GM19397 (cell line): Measurements from ENCODE around the gene ONECUT3.
"Not testable (repeated sequence)": the region's sequence is repeated elsewhere in the genome, so short reads cannot be mapped to it uniquely, and the experiment has no call there.

ENCODE experiments used
- ATAC-seq: cut with Tn5 transposase; IDR thresholded peaks from one replicate; pipeline ENCODE4 v1.9.1; 2021; ENCODE audit warnings: mild to moderate bottlenecking, moderate library complexity; ENCODE audit not compliant: unreplicated experiment

ONECUT3 gene

DNA sequence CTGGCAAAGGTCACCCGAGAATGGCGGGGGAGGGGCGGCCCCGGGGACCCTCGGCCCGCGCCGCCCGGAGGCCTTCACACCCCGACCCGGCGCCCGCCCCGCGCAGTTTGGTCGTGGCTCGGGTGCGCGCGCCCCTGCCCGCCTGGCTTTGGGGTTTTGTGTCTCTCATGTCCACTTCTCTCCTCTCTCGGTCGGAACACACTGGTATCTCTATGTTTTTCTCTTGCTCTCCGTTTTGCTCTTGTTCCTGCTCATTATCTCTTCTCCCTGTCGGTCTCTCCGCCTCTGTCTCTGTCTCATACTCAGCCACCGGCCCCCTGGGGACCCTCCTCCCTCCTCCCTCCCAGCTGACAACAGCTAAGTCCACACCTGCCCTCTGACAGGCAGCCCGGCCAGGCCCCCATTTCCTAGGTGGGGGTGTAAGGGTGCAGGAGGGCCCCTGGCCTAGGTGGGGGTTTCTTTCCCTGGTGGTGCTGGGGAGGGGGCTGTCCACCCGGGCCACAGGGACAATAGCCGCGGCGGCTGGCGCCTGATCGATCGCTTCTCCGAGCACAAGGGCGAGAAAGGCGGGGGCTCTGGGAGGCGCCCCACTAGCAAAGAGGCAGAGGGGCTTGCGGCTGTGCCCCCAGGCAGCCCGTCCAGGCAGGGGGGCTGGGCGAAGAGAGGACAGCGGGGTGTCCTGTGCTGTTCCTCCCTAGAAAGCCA lies 2.3 kb downstream of the ONECUT3 start:
- no peak for ATAC-seq

DNA sequence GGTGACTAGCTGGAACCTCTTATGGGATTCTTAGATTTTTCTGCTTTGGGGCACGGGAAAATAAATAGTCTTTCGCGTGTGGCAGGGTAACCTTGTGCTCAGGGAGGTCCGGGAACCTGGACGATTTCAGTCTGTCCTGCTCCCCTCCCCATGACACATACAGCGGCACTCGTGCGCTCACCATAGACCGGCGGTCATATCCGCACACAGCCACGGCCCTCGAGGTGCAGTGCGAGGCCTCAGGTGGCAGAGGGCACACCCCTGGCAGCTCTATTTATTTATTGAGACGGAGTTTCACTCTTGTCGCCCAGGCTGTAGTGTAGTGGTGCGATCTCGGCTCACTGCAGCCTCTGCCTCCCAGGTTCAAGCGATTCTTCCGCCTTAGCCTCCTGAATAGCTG lies 3.0 kb downstream of the ONECUT3 start:
- no peak for ATAC-seq

DNA sequence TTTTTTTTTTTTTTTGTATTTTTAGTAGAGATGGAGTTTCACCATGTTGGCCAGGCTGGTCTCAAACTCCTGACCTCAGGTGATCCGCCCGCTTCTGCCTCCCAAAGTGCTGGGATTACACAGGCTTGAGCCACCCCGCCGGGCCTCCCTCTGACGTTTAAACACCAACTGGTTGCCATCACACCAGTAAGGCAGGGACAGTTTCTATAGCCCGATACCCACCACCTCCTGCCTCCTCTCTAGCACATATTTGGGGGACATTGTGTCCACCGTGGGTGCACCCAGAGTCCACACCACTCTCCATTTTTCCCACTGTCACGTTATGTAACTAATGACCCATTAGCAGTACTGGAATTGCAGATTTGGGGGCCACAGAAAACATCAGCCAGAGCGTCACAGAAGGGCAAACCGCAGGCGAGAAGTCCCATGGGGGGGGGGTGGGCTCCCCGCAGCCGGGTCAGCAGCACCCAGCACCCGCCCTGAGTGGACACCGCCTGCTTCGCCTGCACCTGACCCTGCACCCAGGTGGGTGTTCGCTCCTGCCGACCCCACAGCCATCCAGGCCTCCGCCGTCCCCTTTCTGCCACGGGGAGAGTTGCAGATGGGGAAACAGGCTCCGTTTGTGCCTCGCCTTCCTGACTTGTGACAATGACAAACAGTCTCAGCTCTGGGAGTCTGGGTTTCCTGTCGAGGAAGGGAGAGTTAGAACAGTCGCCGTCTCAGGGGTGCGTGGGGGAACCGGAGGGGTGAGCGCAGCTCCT lies 3.6 kb downstream of the ONECUT3 start:
- no peak for ATAC-seq

GRCh38 chr19:1757468-1758230 lies 4.3 kb downstream of the ONECUT3 start:
- no peak for ATAC-seq

DNA sequence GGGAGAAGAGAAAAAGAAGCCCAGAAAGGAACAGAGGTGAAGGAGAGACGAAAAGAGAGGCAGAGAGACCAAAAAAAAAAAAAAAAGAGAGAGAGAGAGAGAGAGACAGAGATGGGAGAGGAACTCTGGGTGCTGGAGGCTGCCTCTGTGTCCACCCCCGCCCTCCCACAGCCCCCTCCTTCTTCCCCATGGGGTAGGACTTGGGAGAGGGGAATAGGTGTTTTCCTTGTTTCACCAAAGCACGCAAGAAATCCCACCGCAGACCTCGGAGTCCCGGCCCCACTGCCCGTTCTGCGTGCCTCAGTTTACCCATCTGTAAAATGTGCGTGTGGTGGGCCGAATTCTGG lies 4.9 kb downstream of the ONECUT3 start:
- no peak for ATAC-seq

DNA sequence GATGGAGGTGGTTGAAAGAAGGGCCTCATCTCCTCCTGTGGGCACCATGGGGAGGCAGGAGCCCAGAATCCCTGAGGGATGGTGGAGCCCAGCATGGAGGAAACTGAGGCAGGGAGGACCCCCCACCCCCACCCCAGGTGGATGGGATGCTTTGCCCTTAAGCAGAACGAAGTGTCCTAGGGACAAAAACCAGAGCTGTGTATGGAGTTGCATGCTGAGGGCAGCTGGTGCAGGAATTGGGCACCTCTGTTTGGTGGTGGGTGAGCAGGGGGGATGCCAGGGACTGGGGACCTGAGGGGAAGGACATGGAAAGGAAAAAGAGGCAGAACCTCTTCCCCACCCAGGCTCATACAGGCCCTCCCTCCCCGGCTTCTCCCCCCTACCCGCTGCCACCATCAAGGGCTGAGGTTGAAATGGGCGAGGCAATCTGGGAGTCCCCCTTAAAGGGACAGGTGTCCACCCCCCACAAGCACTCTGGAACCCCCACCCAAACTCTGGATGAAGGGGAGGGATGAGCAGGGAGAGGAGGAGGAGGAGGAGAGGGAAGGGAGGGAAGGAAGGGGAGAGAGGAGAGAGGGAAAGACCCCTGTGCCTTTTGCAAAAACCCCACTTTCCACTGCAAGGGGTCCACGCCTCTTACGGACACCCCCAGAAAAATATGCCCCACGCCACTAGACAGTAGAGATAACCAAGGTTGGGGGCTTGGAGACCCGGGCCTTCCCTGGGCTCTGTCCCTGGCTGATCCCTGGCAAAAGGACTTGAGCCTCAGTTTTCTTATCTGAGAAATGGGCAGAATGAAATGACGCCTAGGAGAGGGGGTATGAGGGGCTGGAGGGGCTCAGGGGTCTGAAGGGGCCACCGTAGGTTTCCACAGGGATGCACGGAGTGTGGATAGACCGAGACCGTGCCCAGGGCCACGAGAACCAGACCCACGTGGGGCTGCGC lies 5.9 kb downstream of the ONECUT3 start:
- ATAC-seq = no peak

DNA sequence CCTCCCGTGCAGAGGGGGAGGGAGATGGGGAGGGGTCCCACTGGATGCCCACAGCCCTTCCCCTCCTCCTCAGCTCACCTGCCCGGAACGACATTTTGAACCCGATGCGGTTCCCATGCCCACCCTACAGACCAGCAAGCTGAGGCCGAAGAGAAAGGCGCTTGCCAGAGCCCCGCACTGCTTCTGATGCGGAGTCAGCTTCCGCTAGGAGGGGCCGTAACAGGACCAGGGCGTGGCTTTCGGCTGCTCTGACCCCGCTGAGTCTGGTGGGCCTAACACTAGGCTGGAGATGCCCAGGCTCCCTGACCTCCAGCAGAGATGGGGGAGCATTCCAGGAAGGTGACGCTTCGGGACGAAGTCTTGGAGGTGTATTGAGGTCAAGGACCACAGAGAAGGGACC lies 6.7 kb downstream of the ONECUT3 start:
- ATAC-seq = no peak

- not testable (repeated sequence) for ATAC-seq
Observed at GRCh38 chr19:1760786-1761527, 7.7 kb downstream of the ONECUT3 start.

GRCh38 chr19:1761528-1762242 lies 8.4 kb downstream of the ONECUT3 start:
- ATAC-seq = no peak

DNA sequence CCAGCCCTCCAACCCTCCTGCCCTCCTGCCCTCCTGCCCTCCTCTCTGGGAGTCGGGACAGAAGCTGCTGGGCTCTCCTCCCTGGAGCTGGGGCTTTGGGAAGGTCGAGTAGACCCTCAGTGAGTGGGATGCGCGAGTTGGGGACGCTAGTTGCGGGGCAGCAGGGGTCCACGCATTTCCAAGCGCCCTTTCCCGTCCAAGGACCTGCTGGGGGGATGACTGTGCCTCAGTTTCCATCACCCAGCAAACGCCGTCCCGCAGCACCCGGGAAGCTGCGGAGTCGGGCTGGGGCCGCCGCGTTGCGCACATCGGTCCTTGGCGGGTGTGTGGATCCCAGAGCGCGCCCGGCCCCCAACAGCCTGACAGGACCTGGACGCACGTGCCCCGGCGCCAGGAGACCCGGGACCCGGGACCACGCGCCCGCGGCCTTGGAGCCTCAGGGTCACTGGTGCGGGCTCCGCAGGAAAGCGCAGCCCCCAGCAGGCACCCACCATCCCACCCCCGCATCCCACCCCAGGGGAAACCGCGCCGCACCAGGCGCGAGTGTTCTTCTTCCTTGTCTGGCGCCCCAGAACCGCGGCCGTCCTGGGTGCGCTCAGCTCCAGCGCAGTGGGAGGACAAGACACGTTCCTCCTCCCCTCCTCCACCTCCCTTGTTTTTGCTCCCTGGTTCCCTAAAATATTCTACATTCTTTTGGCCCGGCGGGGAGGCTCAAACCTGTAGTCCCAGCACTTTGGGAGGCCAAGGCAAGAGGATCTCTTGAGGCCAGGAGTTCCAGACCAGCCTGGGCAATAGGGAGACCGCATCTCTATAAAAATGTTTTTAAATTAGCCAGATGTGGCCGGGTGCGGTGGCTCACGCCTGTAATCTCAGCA lies 9.2 kb downstream of the ONECUT3 start:
- no peak for ATAC-seq

- no peak for ATAC-seq
Observed at GRCh38 chr19:1763648-1764639, 10.6 kb downstream of the ONECUT3 start.

DNA sequence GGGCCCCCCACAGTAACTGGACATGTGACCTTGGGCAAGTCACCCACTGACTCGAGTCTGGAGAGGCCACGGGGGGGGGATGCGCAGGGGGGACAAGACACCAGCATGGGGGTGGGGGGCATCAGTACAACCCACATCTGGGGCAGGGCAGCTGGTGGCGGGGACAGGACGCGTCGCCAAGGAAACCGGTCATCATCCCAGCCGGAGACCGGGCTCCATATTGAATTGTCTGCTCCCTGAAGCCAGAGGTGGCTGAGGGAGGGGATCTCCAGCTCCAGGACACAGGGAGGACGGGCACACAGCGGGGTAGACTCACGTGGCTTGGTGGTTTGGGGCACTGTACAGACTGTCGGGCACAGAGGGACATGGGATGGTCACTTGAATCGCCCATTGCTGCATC lies 11.4 kb downstream of the ONECUT3 start:
- no peak for ATAC-seq

GRCh38 chr19:1765232-1765903 lies 12.1 kb downstream of the ONECUT3 start:
- no peak for ATAC-seq

- no peak for ATAC-seq
Observed at GRCh38 chr19:1765904-1766799, 12.8 kb downstream of the ONECUT3 start.

DNA sequence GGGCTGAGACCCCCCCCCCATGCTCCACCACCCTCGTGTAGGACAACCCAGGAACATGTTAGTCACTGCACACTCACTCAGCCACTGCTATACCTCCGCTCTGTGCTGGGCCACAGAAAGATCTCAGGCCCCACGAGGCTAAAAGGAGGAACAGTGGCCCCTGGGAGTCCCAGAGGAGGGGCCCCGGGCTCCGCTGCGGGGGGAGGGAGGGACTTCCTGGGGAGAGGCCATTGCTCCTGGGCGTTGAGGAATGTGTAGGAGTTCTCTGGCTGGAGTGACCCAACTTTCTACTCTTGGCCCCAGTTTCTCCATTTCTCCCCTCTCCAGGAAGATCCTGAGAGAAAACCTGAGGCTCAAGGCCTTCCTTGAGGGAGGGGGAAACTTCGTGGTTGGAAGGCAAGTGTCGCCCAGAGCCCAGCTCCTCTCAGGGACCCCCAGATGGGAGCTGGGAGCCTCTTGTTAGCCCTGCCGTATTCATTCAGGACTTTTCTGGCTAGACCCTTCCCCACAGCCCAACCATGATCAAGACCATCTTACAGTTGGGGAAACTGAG lies 13.6 kb downstream of the ONECUT3 start:
- no peak for ATAC-seq
